HepG2 (cell line): Measurements from ENCODE around the gene BAIAP2L1. TPM values are rescaled to one million over a fixed set of nuclear protein-coding genes. Genes with fewer than 3 reads are reported as not detected.

Experiments
- ATAC-seq: fragments of 200-7000 bp; cut with Tn5 transposase; 3 replicates; pipeline ENCODE4 v1.9.1; 2020; ENCODE audit warnings: mild to moderate bottlenecking, moderate library complexity
- BruUV-seq: library from RNA; stranded (reverse); fragments of 400-500 nt; replicated peaks from 2 replicates; lab custom pipeline; 2021; lab: Mats Ljungman, UMichigan
- CTCF ChIA-PET: fragments of 300-600 bp; formaldehyde crosslinking; extraction: SDS; loops from one replicate; lab custom pipeline; 2021; ENCODE audit warnings: low total read pairs, inconsistent platforms, low intra/inter-chr PET ratio; lab: Yijun Ruan, JAX
- POLR2A ChIA-PET: fragments of 350-600 bp; sonication (Branson Sonifier 250); formaldehyde crosslinking; loops from one replicate; lab custom pipeline; 2020; ENCODE audit warnings: antibody characterized with exemption, inconsistent platforms; lab: Yijun Ruan, JAX
- DNase-seq: peaks from one replicate; pipeline ENCODE4 v3.0.0-alpha.2; 2015; ENCODE audit warnings: low spot score
- FAIRE-seq: peaks from 3 replicates; lab custom pipeline; 2011; peaks lifted over from hg19 to GRCh38; lab: Jason Lieb, UNC
- H2AFZ ChIP-seq: one replicate; pipeline ENCODE4 v1.6.1; 2011; ENCODE audit warnings: low read length, inconsistent platforms
- H3K27ac ChIP-seq: fragments of 300-600 bp; 3 replicates; pipeline ENCODE4 v1.8.0; 2011; ENCODE audit warnings: mixed run types, mild to moderate bottlenecking, mixed read lengths, low read length, inconsistent platforms; ENCODE audit not compliant: insufficient read depth; ENCODE audit errors: extremely low read length
- H3K27me3 ChIP-seq, 2 experiments: fragments of 200-600 bp in 1 of 2; 2 replicates in 1 of 2; 3 replicates in 1 of 2; pipeline versions ENCODE4 v1.6.0 to v1.8.0; 2011; ENCODE audit warnings: low read length in 2 of 2, mild to moderate bottlenecking in 2 of 2, moderate library complexity in 2 of 2, inconsistent platforms in 1 of 2; ENCODE audit not compliant: insufficient read depth in 2 of 2, control insufficient read depth in 1 of 2
- H3K36me3 ChIP-seq, 2 experiments: fragments of 200-600 bp in 1 of 2; replicated peaks in 1 of 2; 2 replicates in 1 of 2; 3 replicates in 1 of 2; pipeline versions ENCODE4 v1.5.1 to v1.8.0; 2011; ENCODE audit warnings: low read length in 2 of 2, inconsistent platforms in 1 of 2; ENCODE audit not compliant: insufficient read depth in 2 of 2, control insufficient read depth in 1 of 2
- H3K4me1 ChIP-seq: 2 replicates; pipeline ENCODE4 v1.5.1; 2012; ENCODE audit warnings: low read length, inconsistent platforms; ENCODE audit not compliant: insufficient read depth
- H3K4me2 ChIP-seq: 2 replicates; pipeline ENCODE4 v1.6.0; 2011; ENCODE audit warnings: low read depth, low read length, inconsistent platforms
- H3K4me3 ChIP-seq, 3 experiments: fragments of 200-600 bp in 1 of 3; sonication (generic), shearing (Covaris generic) in 1 of 3; replicated peaks in 1 of 3; 2 replicates each; pipeline ENCODE4 v1.5.1; 2011 to 2016; ENCODE audit warnings: low read length in 3 of 3, inconsistent platforms in 2 of 3, low read depth in 2 of 3, mild to moderate bottlenecking in 2 of 3, control low read depth in 1 of 3, mixed read lengths in 1 of 3; ENCODE audit not compliant: insufficient read depth in 1 of 3
- H3K79me2 ChIP-seq: one replicate; pipeline ENCODE4 v1.6.1; 2011; ENCODE audit warnings: low read length, inconsistent platforms; ENCODE audit not compliant: insufficient read depth
- H3K9ac ChIP-seq: 2 replicates; pipeline ENCODE4 v1.6.0; 2011; ENCODE audit warnings: mild to moderate bottlenecking, low read depth, low read length, inconsistent platforms; ENCODE audit not compliant: insufficient read depth
- H3K9me3 ChIP-seq: 2 replicates; pipeline ENCODE4 v1.5.1; 2012; ENCODE audit warnings: mild to moderate bottlenecking, low read length
- H4K20me1 ChIP-seq: 2 replicates; pipeline ENCODE4 v1.6.0; 2011; ENCODE audit warnings: inconsistent platforms, mild to moderate bottlenecking, low read length, moderate library complexity; ENCODE audit not compliant: insufficient read depth
- ARNT ChIP-seq: fragments of 450-650 bp; IDR thresholded peaks from 2 replicates; pipeline ENCODE4 v1.6.1; 2017
- ATF7-NPFF ChIP-seq: sonication (generic); formaldehyde crosslinking; IDR thresholded peaks from 2 replicates; pipeline ENCODE4 v1.8.1; 2023; ENCODE audit warnings: mild to moderate bottlenecking, low read depth, missing genetic modification reagents, moderate library complexity
- EEA1 ChIP-seq: sonication (generic); formaldehyde crosslinking; IDR thresholded peaks from 2 replicates; pipeline ENCODE4 v1.5.1; 2020; ENCODE audit warnings: mild to moderate bottlenecking, missing genetic modification reagents, borderline replicate concordance
- EZH2 ChIP-seq: conservative IDR thresholded peaks from 2 replicates; pipeline ENCODE4 v1.6.1; 2012; ENCODE audit warnings: mild to moderate bottlenecking, low read depth, low read length, moderate library complexity
- MBD4 ChIP-seq: IDR thresholded peaks from 2 replicates; pipeline ENCODE4 v1.6.1; 2012; ENCODE audit warnings: low read length, inconsistent platforms, borderline replicate concordance
- MIER2 ChIP-seq: IDR thresholded peaks from 2 replicates; pipeline ENCODE4 v1.6.1; 2016; ENCODE audit warnings: missing biosample characterization, missing genetic modification reagents
- MLX ChIP-seq: IDR thresholded peaks from 2 replicates; pipeline ENCODE4 v1.6.1; 2016
- MYPOP ChIP-seq: sonication (generic); formaldehyde crosslinking; IDR thresholded peaks from 2 replicates; pipeline ENCODE4 v1.8.1; 2023; ENCODE audit warnings: mild to moderate bottlenecking, moderate library complexity, missing genetic modification reagents
- NCOA2 ChIP-seq: sonication (generic); formaldehyde crosslinking; IDR thresholded peaks from 2 replicates; pipeline ENCODE4 v1.8.0; 2022; ENCODE audit warnings: inconsistent platforms
- PHF20 ChIP-seq: sonication (generic); formaldehyde crosslinking; IDR thresholded peaks from 2 replicates; pipeline ENCODE4 v1.5.0; 2020; ENCODE audit warnings: mild to moderate bottlenecking, missing genetic modification reagents
- PRDM4 ChIP-seq: sonication (generic); formaldehyde crosslinking; IDR thresholded peaks from 2 replicates; pipeline ENCODE4 v1.9.0; 2021; ENCODE audit warnings: missing genetic modification reagents, borderline replicate concordance
- STAT5B ChIP-seq: sonication (generic); formaldehyde crosslinking; IDR thresholded peaks from 2 replicates; pipeline ENCODE4 v1.4.0; 2020; ENCODE audit warnings: missing genetic modification reagents
- ZGPAT ChIP-seq: IDR thresholded peaks from 2 replicates; pipeline ENCODE4 v1.6.1; 2016; ENCODE audit warnings: mild to moderate bottlenecking
- ZNF10 ChIP-seq: sonication (generic); formaldehyde crosslinking; IDR thresholded peaks from 2 replicates; pipeline ENCODE4 v1.4.0; 2020; ENCODE audit warnings: mild to moderate bottlenecking, low read depth, missing genetic modification reagents, borderline replicate concordance
- ZNF232 ChIP-seq: sonication (generic); formaldehyde crosslinking; IDR thresholded peaks from 2 replicates; pipeline ENCODE4 v1.4.0; 2020; ENCODE audit warnings: missing genetic modification reagents, borderline replicate concordance
- ZNF484 ChIP-seq: sonication (generic); formaldehyde crosslinking; IDR thresholded peaks from 2 replicates; pipeline ENCODE4 v1.5.1; 2020; ENCODE audit warnings: mild to moderate bottlenecking, low read depth, missing genetic modification reagents, borderline replicate concordance
- ZNF577 ChIP-seq: sonication (generic); formaldehyde crosslinking; IDR thresholded peaks from 2 replicates; pipeline ENCODE4 v1.4.0; 2020; ENCODE audit warnings: mild to moderate bottlenecking, low read depth, missing genetic modification reagents, borderline replicate concordance
- ZSCAN20 ChIP-seq: sonication (generic); formaldehyde crosslinking; IDR thresholded peaks from 2 replicates; pipeline ENCODE4 v1.4.0; 2020; ENCODE audit warnings: missing genetic modification reagents, mild to moderate bottlenecking, borderline replicate concordance
- ZSCAN25 ChIP-seq: sonication (generic); formaldehyde crosslinking; IDR thresholded peaks from 2 replicates; pipeline ENCODE4 v1.8.0; 2022; ENCODE audit warnings: mild to moderate bottlenecking, missing genetic modification reagents
- WGBS: methylation state at CpG from one replicate; pipeline ENCODE4 v1.1.6; 2017; ENCODE audit warnings: low lambda C conversion rate; 5-methylcytosine and 5-hydroxymethylcytosine counted together
- in situ Hi-C: cut with HindIII; loops from 2 replicates; pipeline ENCODE4 v1.10.0; 2017; ENCODE audit warnings: low pct_unique_long_range_greater_than_20kb; ENCODE audit not compliant: extremely low pct_ligation_motif_present
- intact Hi-C: fragments of 100-400 bp; cut with micrococcal nuclease; formaldehyde crosslinking; loops from one replicate; pipeline ENCODE4 v1.10.0; 2022; ENCODE audit not compliant: unreplicated experiment
- polyA plus RNA-seq, 8 experiments: library from polyadenylated mRNA; depleted of rRNA in 3 of 8; stranded (reverse) in 7 of 8; unstranded in 1 of 8; fragments of >200 nt; fragmentation: Illumina TruSeq in 4 of 8; extraction: Trizol in 4 of 8; gene quantifications; 2 replicates each; pipeline versions ENCODE4 v1.2.1 to v1.2.3, GENCODE V29; 2011 to 2016; ENCODE audit warnings: low read depth in 4 of 8, missing spikeins in 1 of 8, mixed read lengths in 1 of 8; ENCODE audit not compliant: insufficient read depth in 1 of 8
- total RNA-seq, 5 experiments: library from RNA; depleted of rRNA; stranded (reverse); fragments of >200 nt; fragmentation: Illumina TruSeq; extraction: Trizol; gene quantifications; 2 replicates each; pipeline ENCODE4 v1.2.3, GENCODE V29; 2016; ENCODE audit warnings: low read depth in 1 of 5

Gene BAIAP2L1
- total and polyA plus RNA-seq, 2 of the 13 experiments (the other 11 are each of a cell fraction or from before 2014, with no cell fraction given): 13.0 to 21.5 TPM

- Histone ChIP-seq H3K9me3 (no peaks in the 10 kb centered on the region), H3K4me2 (no peak overlapping the region), H3K4me3 (no peak overlapping the region), H3K79me2 (no peaks in the 10 kb centered on the region), H2AFZ (no peak overlapping the region), H3K27ac (no peak overlapping the region), H3K4me1 (no peaks in the 10 kb centered on the region), H3K9ac (no peak overlapping the region), H4K20me1 (no peaks in the 10 kb centered on the region), H3K36me3 (peaks cover 22 to 38% of the 10 kb centered on the region in 2 experiments), H3K27me3 (no peaks in the 10 kb centered on the region)
- TF ChIP-seq EZH2 (no peak), EEA1 (CRISPR knock-in tag) (no peak), MBD4 (no peak), ZSCAN25 (CRISPR knock-in tag) (no peak), ARNT (no peak), MLX (CRISPR knock-in tag) (no peak), ZNF232 (no peak), ATF7-NPFF (CRISPR knock-in tag) (no peak), ZNF484 (CRISPR knock-in tag) (no peak), MIER2 (CRISPR knock-in tag) (no peak), ZNF10 (CRISPR knock-in tag) (no peak), ZSCAN20 (no peak), NCOA2 (no peak), PHF20 (no peak), ZGPAT (CRISPR knock-in tag) (no peak), PRDM4 (CRISPR knock-in tag) (no peak), ZNF577 (CRISPR knock-in tag) (no peak), STAT5B (no peak), MYPOP (CRISPR knock-in tag) (no peak)
- no peak for ATAC-seq
- BruUV-seq: no TSS peak
- FAIRE-seq: no peak
- ChIA-PET CTCF (no interaction called here), POLR2A (no interaction called here)
- DNase-seq: no peak
- intact Hi-C loops: no loop called here
- WGBS: 98% methylated on average over 8 of the region's 8 CpGs
- in situ Hi-C loops: no loop called here
These were observed 91.3 kb downstream of the BAIAP2L1 start for GRCh38 chr7:98309566-98309965.
